ENCODE results near the gene SLAIN2. TPM values are rescaled to one million over a fixed set of nuclear protein-coding genes. Genes with fewer than 3 reads are reported as not detected.

The SLAIN2 gene
- total RNA-seq, 1 experiment from 2014 or later, result 35.8 TPM

DNA sequence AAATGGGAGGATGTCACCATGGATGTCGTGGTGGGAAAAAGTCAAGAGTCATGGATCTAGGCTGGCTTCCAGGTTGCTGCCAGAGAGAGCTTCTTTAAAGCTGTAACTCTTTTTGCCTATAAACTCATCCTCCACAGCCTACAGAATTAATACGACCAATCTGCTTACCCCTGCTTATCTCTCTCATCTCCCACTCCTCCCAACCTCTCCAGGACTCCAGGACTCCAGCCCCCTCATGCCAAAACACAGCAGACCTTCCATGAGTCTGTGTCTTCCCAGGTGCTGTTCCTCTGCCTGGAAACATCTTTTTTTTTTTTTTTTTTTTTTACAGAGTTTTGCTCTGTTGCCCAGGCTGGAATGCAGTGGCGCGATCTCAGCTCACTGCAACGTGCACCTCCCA is 126.6 kb downstream of the SLAIN2 start:
- Mint-ChIP-seq H3K4me3 (no peak overlapping the region), H3K36me3 (no peaks in the 10 kb centered on the region), H3K27me3 (ENCODE audit: low read depth) (no peaks in the 10 kb centered on the region), H3K9me3 (no peaks in the 10 kb centered on the region), H3K4me1 (peaks cover 5% of the 10 kb centered on the region), H3K27ac (no peak overlapping the region)
- no peak for TF ChIP-seq ESRRA (CRISPR knock-in tag; IDR thresholded peaks at IDR 0.05; ENCODE audit: borderline replicate concordance)
- TF ChIP-seq ZNF423 (CRISPR knock-in tag; IDR thresholded peaks at IDR 0.05), result no peak
- no peak for TF ChIP-seq ELF4 (CRISPR knock-in tag; IDR thresholded peaks at IDR 0.05; ENCODE audit: low read depth)
- TF ChIP-seq NR2C2 (CRISPR knock-in tag; IDR thresholded peaks at IDR 0.05), result no peak
- no peak for TF ChIP-seq NR1H2 (CRISPR knock-in tag; IDR thresholded peaks at IDR 0.05)
- no peak for TF ChIP-seq ZNF396 (CRISPR knock-in tag; IDR thresholded peaks at IDR 0.05; ENCODE audit: borderline replicate concordance)
- ChIA-PET POLR2A (interaction anchor here (0.6 to 0.7 kb wide), 3 partner anchors 9 to 284 kb away, joined by 3 to 6 read pairs (median 4); no protein-coding TSS in a partner anchor), CTCF (no interaction called here)
- ATAC-seq, result no peak
- no peak for DNase-seq (ENCODE audit: low spot score)

- Mint-ChIP-seq H3K4me1 (peaks cover 11% of the 10 kb centered on the region), H3K27ac (no peak overlapping the region), H3K36me3 (no peaks in the 10 kb centered on the region), H3K4me3 (no peak overlapping the region), H3K9me3 (no peaks in the 10 kb centered on the region), H3K27me3 (ENCODE audit: low read depth) (no peaks in the 10 kb centered on the region)
- ChIA-PET CTCF (no interaction called here), POLR2A (no interaction called here)
- no peak for ATAC-seq
- no peak for DNase-seq (ENCODE audit: low spot score)
- TF ChIP-seq ERG (CRISPR knock-in tag; IDR thresholded peaks at IDR 0.05) (no peak), ZNF423 (CRISPR knock-in tag; IDR thresholded peaks at IDR 0.05) (no peak), ZNF138 (CRISPR knock-in tag; conservative IDR thresholded peaks at IDR 0.05) (no peak), RELA (CRISPR knock-in tag; IDR thresholded peaks at IDR 0.05; ENCODE audit: borderline replicate concordance) (no peak), FOXJ3 (CRISPR knock-in tag; IDR thresholded peaks at IDR 0.05; ENCODE audit: borderline replicate concordance) (no peak), MLX (CRISPR knock-in tag; IDR thresholded peaks at IDR 0.05) (no peak), JUN (CRISPR knock-in tag; IDR thresholded peaks at IDR 0.05) (no peak), AR (CRISPR knock-in tag; IDR thresholded peaks at IDR 0.05) (no peak), ZSCAN18 (CRISPR knock-in tag; IDR thresholded peaks at IDR 0.05) (no peak), ZBTB21 (CRISPR knock-in tag; IDR thresholded peaks at IDR 0.05; ENCODE audit: borderline replicate concordance) (no peak), MAX (CRISPR knock-in tag; IDR thresholded peaks at IDR 0.05) (no peak), NFATC4 (CRISPR knock-in tag; IDR thresholded peaks at IDR 0.05) (no peak), EMX1 (CRISPR knock-in tag; IDR thresholded peaks at IDR 0.05) (no peak), ELF4 (CRISPR knock-in tag; IDR thresholded peaks at IDR 0.05; ENCODE audit: low read depth) (no peak), NR3C1 (CRISPR knock-in tag; conservative IDR thresholded peaks at IDR 0.05; ENCODE audit: low read depth) (no peak), NFE2L1 (CRISPR knock-in tag; IDR thresholded peaks at IDR 0.05) (no peak), ZNF317 (CRISPR knock-in tag; IDR thresholded peaks at IDR 0.05; ENCODE audit: borderline replicate concordance, low read depth) (no peak), KAT7 (CRISPR knock-in tag; IDR thresholded peaks at IDR 0.05; ENCODE audit: borderline replicate concordance) (no peak), ATF1 (CRISPR knock-in tag; IDR thresholded peaks at IDR 0.05) (no peak)
- TF ChIP-seq, protein P1, sequence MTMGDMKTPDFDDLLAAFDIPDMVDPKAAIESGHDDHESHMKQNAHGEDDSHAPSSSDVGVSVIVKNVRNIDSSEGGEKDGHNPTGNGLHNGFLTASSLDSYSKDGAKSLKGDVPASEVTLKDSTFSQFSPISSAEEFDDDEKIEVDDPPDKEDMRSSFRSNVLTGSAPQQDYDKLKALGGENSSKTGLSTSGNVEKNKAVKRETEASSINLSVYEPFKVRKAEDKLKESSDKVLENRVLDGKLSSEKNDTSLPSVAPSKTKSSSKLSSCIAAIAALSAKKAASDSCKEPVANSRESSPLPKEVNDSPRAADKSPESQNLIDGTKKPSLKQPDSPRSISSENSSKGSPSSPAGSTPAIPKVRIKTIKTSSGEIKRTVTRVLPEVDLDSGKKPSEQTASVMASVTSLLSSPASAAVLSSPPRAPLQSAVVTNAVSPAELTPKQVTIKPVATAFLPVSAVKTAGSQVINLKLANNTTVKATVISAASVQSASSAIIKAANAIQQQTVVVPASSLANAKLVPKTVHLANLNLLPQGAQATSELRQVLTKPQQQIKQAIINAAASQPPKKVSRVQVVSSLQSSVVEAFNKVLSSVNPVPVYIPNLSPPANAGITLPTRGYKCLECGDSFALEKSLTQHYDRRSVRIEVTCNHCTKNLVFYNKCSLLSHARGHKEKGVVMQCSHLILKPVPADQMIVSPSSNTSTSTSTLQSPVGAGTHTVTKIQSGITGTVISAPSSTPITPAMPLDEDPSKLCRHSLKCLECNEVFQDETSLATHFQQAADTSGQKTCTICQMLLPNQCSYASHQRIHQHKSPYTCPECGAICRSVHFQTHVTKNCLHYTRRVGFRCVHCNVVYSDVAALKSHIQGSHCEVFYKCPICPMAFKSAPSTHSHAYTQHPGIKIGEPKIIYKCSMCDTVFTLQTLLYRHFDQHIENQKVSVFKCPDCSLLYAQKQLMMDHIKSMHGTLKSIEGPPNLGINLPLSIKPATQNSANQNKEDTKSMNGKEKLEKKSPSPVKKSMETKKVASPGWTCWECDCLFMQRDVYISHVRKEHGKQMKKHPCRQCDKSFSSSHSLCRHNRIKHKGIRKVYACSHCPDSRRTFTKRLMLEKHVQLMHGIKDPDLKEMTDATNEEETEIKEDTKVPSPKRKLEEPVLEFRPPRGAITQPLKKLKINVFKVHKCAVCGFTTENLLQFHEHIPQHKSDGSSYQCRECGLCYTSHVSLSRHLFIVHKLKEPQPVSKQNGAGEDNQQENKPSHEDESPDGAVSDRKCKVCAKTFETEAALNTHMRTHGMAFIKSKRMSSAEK (CRISPR knock-in tag; IDR thresholded peaks at IDR 0.05; ENCODE audit: borderline replicate concordance), result no peak
Measured at GRCh38 chr4:48470137-48470536, 128.8 kb downstream of the SLAIN2 start.
